ENCODE measurements around the gene NEO1. TPM values are rescaled to one million over a fixed set of nuclear protein-coding genes. Genes with fewer than 3 reads are reported as not detected.

NEO1 gene
- total and polyA plus RNA-seq, 9 of the 15 experiments (the other 6 are each of a cell fraction or from before 2014, with no cell fraction given), result 0.08 to 1.7 (median 0.48) TPM

DNA sequence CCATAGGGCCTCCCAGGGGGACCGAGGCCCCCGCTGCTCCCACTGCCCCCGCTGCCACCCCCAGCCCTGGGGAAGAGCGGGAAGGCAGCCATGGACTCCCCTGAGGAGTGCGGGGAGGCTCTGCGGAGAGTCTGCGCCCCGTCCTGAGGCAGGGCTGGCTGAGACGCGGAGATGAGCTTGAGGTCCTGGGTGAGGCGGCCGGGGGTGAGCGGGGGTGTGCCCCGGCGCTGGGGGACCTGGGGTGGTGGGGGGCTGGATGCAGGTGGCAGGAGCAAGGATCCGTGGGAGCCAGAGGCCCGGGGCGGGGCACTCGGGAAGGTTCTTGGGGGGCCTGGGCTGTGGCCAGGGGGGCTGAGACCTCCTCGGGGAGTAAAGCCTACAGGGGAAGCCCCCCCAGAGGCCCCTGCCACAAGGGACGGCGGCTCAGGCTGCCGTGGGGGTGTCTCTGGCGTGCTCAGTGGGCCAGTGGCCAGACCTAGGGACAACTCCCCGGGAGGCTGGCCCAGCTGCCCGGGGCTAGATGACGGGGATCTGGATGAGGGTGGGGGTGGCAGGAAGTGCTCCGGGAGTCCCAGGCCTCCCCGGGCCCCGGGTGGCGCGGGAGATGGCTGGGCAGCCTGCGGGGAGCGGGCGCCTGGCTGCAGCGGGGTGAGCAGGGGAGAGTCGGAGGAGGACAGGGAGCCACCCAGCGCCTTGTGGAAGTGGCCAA lies 270.6 kb downstream of the NEO1 start:
- Histone ChIP-seq H4K20me1 (replicated peaks; ENCODE audit: control insufficient read depth, insufficient read depth, low read length) (0 out of 2 replicates have a peak, but pooled peaks cover 14% of the 10 kb centered on the region), H3K27me3 (ENCODE audit: control insufficient read depth in 2 of 2, insufficient read depth in 2 of 2, low read length in 2 of 2) (peaks cover 26 to 73% of the 10 kb centered on the region in 2 experiments), H2AFZ (ENCODE audit: low read depth, low read length) (no peak overlapping the region), H3K4me1 (replicated peaks in 1 of 2; ENCODE audit: control insufficient read depth in 2 of 2, insufficient read depth in 2 of 2, low read length in 2 of 2) (peaks cover 0 to 20% of the 10 kb centered on the region in 2 experiments; a peak in 2 of 5 replicates), H3K36me3 (ENCODE audit: control insufficient read depth, insufficient read depth, low read length) (no peaks in the 10 kb centered on the region), H3K4me2 (ENCODE audit: insufficient read depth, low read length) (no peak overlapping the region), H3K9me3 (replicated peaks; ENCODE audit: control insufficient read depth, insufficient read depth, low read depth, low read length) (no peaks in the 10 kb centered on the region), H3K4me3 (no peak overlapping the region), H3K9me1 (ENCODE audit: control insufficient read depth, insufficient read depth, low read length) (no peaks in the 10 kb centered on the region), H3K79me2 (ENCODE audit: control insufficient read depth, insufficient read depth, low read length) (no peaks in the 10 kb centered on the region), H3K9ac (ENCODE audit: insufficient read depth in 1 of 2, low read depth in 2 of 2, low read length in 2 of 2) (no peak overlapping the region), H3K27ac (ENCODE audit: extremely low read depth, low read depth, low read length) (no peak overlapping the region)
- intact Hi-C loops (cut with micrococcal nuclease) (no loop called here), in situ Hi-C loops (cut with MboI) (no loop called here)
- CTCF ChIA-PET (ENCODE audit: low intra/inter-chr PET ratio), result no interaction called here
- no TSS peak for BruUV-seq (replicated peaks)
- no peak for FAIRE-seq
- no peak for ATAC-seq
- POLR2A ChIA-PET, result interaction anchor here (0.6 to 0.9 kb wide), 3 partner anchors 8 to 415 kb away, joined by 3 to 4 read pairs (median 3); no protein-coding TSS in a partner anchor
- 2% methylated on average over 31 of the region's 38 CpGs for WGBS (ENCODE audit: insufficient coverage, low coverage, missing lambda C conversion rate)
- TF ChIP-seq PCBP1 (IDR thresholded peaks at IDR 0.05; ENCODE audit: low read depth, low read length, poor library complexity, severe bottlenecking) (peak; percentile 75), ZKSCAN8 (CRISPR knock-in tag; IDR thresholded peaks at IDR 0.05) (no peak), SLC30A9 (CRISPR knock-in tag; IDR thresholded peaks at IDR 0.05) (no peak), PHF21A (IDR thresholded peaks at IDR 0.05; ENCODE audit: borderline replicate concordance, low read depth) (no peak), ZNF239 (CRISPR knock-in tag; IDR thresholded peaks at IDR 0.05) (no peak)
- DNase-seq (ENCODE audit: extremely low read depth in 1 of 4, low spot score in 3 of 4), result no peak
